Panc1 (cell line): ENCODE data around the gene ABHD16B. TPM values are rescaled to one million over a fixed set of nuclear protein-coding genes. Genes with fewer than 3 reads are reported as not detected.

ENCODE experiments used
- ATAC-seq: fragments of 200-7000 bp; cut with Tn5 transposase; 2 replicates; pipeline ENCODE4 v1.9.1; 2020; ENCODE audit warnings: mild to moderate bottlenecking, moderate library complexity
- BruUV-seq: library from RNA; stranded (reverse); fragments of 400-500 nt; replicated peaks from 2 replicates; lab custom pipeline; 2021; lab: Mats Ljungman, UMichigan
- CTCF ChIA-PET: fragments of 300-600 bp; sonication (Branson Sonifier 250); formaldehyde crosslinking; loops from one replicate; lab custom pipeline; 2022; ENCODE audit warnings: antibody characterized with exemption; lab: Charles Lee
- POLR2A ChIA-PET: fragments of 300-600 bp; sonication (Branson Sonifier 250); formaldehyde crosslinking; loops from one replicate; lab custom pipeline; 2022; ENCODE audit warnings: antibody characterized with exemption; lab: Charles Lee
- DNase-seq: peaks from one replicate; pipeline ENCODE4 v3.0.0-alpha.2; 2010; ENCODE audit warnings: low read depth, low spot score
- H3K27ac ChIP-seq: 2 replicates; pipeline ENCODE4 v1.5.1; 2011; ENCODE audit warnings: mild to moderate bottlenecking, low read length, inconsistent platforms
- H3K27me3 ChIP-seq: fragments of 200-500 bp; sonication (Bioruptor generic); 2 replicates; pipeline ENCODE4 v1.6.0; 2014; ENCODE audit warnings: low read length, inconsistent platforms; ENCODE audit not compliant: control insufficient read depth, insufficient read depth
- H3K36me3 ChIP-seq: fragments of 200-500 bp; sonication (Bioruptor generic); 2 replicates; pipeline ENCODE4 v1.5.1; 2014; ENCODE audit warnings: inconsistent platforms, mild to moderate bottlenecking, low read length, moderate library complexity; ENCODE audit not compliant: control insufficient read depth, insufficient read depth
- H3K4me1 ChIP-seq: 2 replicates; pipeline ENCODE4 v1.5.1; 2011; ENCODE audit warnings: inconsistent platforms, mild to moderate bottlenecking, low read length, moderate library complexity; ENCODE audit not compliant: control insufficient read depth, insufficient read depth
- H3K4me3 ChIP-seq, 2 experiments: 2 replicates each; pipeline ENCODE4 v1.5.1; 2011 to 2012; ENCODE audit warnings: low read depth in 2 of 2, low read length in 2 of 2, mild to moderate bottlenecking in 2 of 2, inconsistent platforms in 1 of 2, moderate library complexity in 1 of 2
- H3K9me3 ChIP-seq: fragments of 200-500 bp; sonication (Bioruptor generic); 2 replicates; pipeline ENCODE4 v1.5.1; 2014; ENCODE audit warnings: low read depth, mild to moderate bottlenecking, inconsistent platforms, low read length, moderate library complexity; ENCODE audit not compliant: control insufficient read depth, insufficient read depth
- CTCF ChIP-seq: fragments of 450-650 bp; IDR thresholded peaks from 2 replicates; pipeline ENCODE4 v1.5.1; 2017; ENCODE audit warnings: mild to moderate bottlenecking
- POLR2AphosphoS5 ChIP-seq: IDR thresholded peaks from 2 replicates; pipeline ENCODE4 v1.6.1; 2012; ENCODE audit warnings: mild to moderate bottlenecking, low read depth, low read length, moderate library complexity
- SIN3A ChIP-seq: IDR thresholded peaks from 2 replicates; pipeline ENCODE4 v1.6.1; 2012; ENCODE audit warnings: low read depth, mild to moderate bottlenecking, low read length, moderate library complexity, borderline replicate concordance; ENCODE audit not compliant: insufficient read depth
- TCF7L2 ChIP-seq: IDR thresholded peaks from 2 replicates; pipeline ENCODE4 v1.6.1; 2011; ENCODE audit warnings: mild to moderate bottlenecking, low read depth, low read length, inconsistent platforms
- in situ Hi-C: cut with HindIII; loops from 2 replicates; pipeline ENCODE4 v1.10.0; 2016; ENCODE audit warnings: low sequenced_read_pairs, low pct_unique_long_range_greater_than_20kb
- intact Hi-C: fragments of 100-400 bp; cut with micrococcal nuclease; formaldehyde crosslinking; loops from one replicate; pipeline ENCODE4 v1.10.0; 2022; ENCODE audit not compliant: unreplicated experiment
- total RNA-seq: library from RNA; stranded (reverse); gene quantifications from one replicate; pipeline ENCODE4 v1.2.1, GENCODE V29; 2021; ENCODE audit not compliant: unreplicated experiment
- TF ChIP-seq, protein P1 (sequence below), 2 experiments: IDR thresholded peaks; 2 replicates each; pipeline ENCODE4 v1.6.1; 2011 to 2012; ENCODE audit warnings: low read depth in 2 of 2, control low read depth in 1 of 2, low read length in 1 of 2, mild to moderate bottlenecking in 1 of 2, moderate library complexity in 1 of 2; ENCODE audit not compliant: insufficient read depth in 1 of 2

Gene ABHD16B
- total RNA-seq, 1 experiment from 2014 or later, result not detected

GRCh38 chr20:63839620-63840019, 21.7 kb upstream of the ABHD16B start:
- H3K4me3 ChIP-seq, result no peak overlapping the region
- ChIA-PET CTCF (no interaction called here), POLR2A (no interaction called here)
- intact Hi-C loops, result no loop called here
- no TSS peak for BruUV-seq
- in situ Hi-C loops, result no loop called here
- DNase-seq, result no peak
- TF ChIP-seq, protein P1, sequence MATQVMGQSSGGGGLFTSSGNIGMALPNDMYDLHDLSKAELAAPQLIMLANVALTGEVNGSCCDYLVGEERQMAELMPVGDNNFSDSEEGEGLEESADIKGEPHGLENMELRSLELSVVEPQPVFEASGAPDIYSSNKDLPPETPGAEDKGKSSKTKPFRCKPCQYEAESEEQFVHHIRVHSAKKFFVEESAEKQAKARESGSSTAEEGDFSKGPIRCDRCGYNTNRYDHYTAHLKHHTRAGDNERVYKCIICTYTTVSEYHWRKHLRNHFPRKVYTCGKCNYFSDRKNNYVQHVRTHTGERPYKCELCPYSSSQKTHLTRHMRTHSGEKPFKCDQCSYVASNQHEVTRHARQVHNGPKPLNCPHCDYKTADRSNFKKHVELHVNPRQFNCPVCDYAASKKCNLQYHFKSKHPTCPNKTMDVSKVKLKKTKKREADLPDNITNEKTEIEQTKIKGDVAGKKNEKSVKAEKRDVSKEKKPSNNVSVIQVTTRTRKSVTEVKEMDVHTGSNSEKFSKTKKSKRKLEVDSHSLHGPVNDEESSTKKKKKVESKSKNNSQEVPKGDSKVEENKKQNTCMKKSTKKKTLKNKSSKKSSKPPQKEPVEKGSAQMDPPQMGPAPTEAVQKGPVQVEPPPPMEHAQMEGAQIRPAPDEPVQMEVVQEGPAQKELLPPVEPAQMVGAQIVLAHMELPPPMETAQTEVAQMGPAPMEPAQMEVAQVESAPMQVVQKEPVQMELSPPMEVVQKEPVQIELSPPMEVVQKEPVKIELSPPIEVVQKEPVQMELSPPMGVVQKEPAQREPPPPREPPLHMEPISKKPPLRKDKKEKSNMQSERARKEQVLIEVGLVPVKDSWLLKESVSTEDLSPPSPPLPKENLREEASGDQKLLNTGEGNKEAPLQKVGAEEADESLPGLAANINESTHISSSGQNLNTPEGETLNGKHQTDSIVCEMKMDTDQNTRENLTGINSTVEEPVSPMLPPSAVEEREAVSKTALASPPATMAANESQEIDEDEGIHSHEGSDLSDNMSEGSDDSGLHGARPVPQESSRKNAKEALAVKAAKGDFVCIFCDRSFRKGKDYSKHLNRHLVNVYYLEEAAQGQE (IDR thresholded peaks at IDR 0.05; ENCODE audit: insufficient read depth in 1 of 2, low read depth in 2 of 2, low read length in 1 of 2), result no peak
- TF ChIP-seq CTCF, result no peak
- no peak for TF ChIP-seq TCF7L2
- no peak for TF ChIP-seq POLR2AphosphoS5
- TF ChIP-seq SIN3A, result no peak
- no peaks in the 10 kb centered on the region for H3K27me3 ChIP-seq
- no peak overlapping the region for H3K27ac ChIP-seq
- ATAC-seq, result no peak
- peaks cover 20% of the 10 kb centered on the region for H3K4me1 ChIP-seq
- no peaks in the 10 kb centered on the region for H3K9me3 ChIP-seq
- H3K36me3 ChIP-seq, result no peaks in the 10 kb centered on the region

DNA sequence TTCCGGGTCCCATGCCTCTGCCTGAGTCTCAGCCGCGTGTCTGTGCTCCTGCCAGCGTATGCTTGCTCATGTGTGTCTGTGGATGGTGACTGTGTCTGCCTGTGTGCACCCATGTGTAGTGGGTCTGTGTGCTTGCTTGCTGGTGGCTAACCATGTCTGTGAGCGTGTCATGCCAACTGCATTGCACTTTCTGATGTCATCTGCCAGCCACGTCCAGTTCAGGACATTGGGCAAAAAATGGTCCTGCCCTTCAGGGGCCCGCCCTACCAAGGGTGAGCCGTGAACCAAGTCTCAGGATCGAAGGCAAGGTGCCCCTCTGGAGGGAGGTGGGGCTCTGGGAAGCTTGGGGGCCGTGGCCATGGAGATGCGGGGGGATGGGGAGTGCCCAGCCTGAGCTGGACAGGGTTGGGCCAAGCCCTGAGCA, 20.9 kb upstream of the ABHD16B start:
- no peaks in the 10 kb centered on the region for H3K9me3 ChIP-seq
- no peaks in the 10 kb centered on the region for H3K27me3 ChIP-seq
- H3K27ac ChIP-seq, result no peak overlapping the region
- H3K4me3 ChIP-seq, result no peak overlapping the region
- H3K36me3 ChIP-seq, result no peaks in the 10 kb centered on the region
- ATAC-seq (no peak), DNase-seq (no peak)
- in situ Hi-C loops (no loop called here), intact Hi-C loops (no loop called here)
- POLR2A ChIA-PET, result no interaction called here
- BruUV-seq, result no TSS peak
- CTCF ChIA-PET, result no interaction called here
- H3K4me1 ChIP-seq, result peaks cover 12% of the 10 kb centered on the region; the same call in 1 of the 2 replicates
- TF ChIP-seq SIN3A, result no peak
- TF ChIP-seq POLR2AphosphoS5, result no peak
- TF ChIP-seq, protein P1 (IDR thresholded peaks at IDR 0.05; ENCODE audit: insufficient read depth in 1 of 2, low read depth in 2 of 2, low read length in 1 of 2), result no peak
- no peak for TF ChIP-seq CTCF
- TF ChIP-seq TCF7L2, result no peak
